Neural progenitor cell (in vitro differentiated cells): ENCODE data around the gene CHST8.

Experiments used
- EZH2 ChIP-seq: fragments of 200-600 bp; sonication (generic); IDR thresholded peaks from 2 replicates; pipeline ENCODE4 v1.6.1; 2017; ENCODE audit warnings: antibody characterized with exemption, mild to moderate bottlenecking, moderate library complexity
- TF ChIP-seq, protein P1 (sequence below): fragments of 200-600 bp; sonication (generic); IDR thresholded peaks from 2 replicates; pipeline ENCODE4 v1.5.1; 2017; ENCODE audit warnings: antibody characterized with exemption, mild to moderate bottlenecking

DNA sequence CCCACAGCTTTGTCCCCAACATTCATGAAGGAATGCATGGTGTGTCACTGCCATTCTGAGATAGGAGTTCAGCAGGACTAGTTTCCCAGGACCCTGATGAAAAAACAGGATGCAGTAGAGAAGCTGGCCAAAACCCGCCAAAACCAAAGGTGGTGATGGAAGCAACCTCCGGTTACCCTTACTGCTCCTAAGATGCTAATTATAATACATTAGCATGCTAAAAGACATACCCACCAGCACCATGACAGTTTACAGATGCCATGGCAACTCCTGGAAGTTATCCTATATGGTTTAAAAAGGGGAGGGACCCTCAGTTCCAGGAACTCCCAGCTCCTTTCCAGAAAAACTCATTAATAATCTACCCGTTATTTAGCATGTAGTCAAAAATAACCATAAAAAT is 115.0 kb downstream of the CHST8 start:
- no peak for TF ChIP-seq EZH2
- TF ChIP-seq, protein P1, sequence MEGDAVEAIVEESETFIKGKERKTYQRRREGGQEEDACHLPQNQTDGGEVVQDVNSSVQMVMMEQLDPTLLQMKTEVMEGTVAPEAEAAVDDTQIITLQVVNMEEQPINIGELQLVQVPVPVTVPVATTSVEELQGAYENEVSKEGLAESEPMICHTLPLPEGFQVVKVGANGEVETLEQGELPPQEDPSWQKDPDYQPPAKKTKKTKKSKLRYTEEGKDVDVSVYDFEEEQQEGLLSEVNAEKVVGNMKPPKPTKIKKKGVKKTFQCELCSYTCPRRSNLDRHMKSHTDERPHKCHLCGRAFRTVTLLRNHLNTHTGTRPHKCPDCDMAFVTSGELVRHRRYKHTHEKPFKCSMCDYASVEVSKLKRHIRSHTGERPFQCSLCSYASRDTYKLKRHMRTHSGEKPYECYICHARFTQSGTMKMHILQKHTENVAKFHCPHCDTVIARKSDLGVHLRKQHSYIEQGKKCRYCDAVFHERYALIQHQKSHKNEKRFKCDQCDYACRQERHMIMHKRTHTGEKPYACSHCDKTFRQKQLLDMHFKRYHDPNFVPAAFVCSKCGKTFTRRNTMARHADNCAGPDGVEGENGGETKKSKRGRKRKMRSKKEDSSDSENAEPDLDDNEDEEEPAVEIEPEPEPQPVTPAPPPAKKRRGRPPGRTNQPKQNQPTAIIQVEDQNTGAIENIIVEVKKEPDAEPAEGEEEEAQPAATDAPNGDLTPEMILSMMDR, result no peak
